HEK293T (cell line): ENCODE measurements around the gene AMZ1.

ENCODE experiments used
- BHLHE40 ChIP-seq: fragments of 450-650 bp; IDR thresholded peaks from 2 replicates; pipeline ENCODE4 v1.6.1; 2016; ENCODE audit warnings: mild to moderate bottlenecking, moderate library complexity, borderline replicate concordance
- NFRKB ChIP-seq: fragments of 450-650 bp; IDR thresholded peaks from 2 replicates; pipeline ENCODE4 v1.6.1; 2016; ENCODE audit warnings: mild to moderate bottlenecking, moderate library complexity

DNA sequence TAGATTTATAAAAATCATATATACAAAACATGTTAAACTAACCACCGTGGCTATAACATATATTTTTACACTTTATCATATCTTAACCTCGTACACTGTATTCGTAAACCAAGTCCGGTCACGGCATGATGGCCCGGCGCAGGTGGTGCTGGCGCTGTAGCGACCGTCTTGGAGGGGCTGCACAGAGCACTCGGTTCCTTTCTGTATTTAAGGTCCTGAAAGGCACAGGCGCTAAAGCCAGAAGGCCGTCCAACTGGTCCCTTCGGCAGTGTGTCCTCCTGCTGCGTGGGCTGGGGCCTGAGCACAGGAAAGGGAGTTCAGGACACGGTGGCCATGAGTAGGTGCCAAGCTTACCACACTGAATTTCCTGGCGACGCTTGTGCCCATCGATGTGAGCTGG, 33.8 kb downstream of the AMZ1 start:
- TF ChIP-seq NFRKB, result no peak
- TF ChIP-seq BHLHE40, result no peak
